ENCODE data around the gene CFAP298. TPM values are rescaled to one million over a fixed set of nuclear protein-coding genes. Genes with fewer than 3 reads are reported as not detected.
A peak's percentile ranks its signal among the peaks of the same experiment; 100 is the strongest.
"Not testable (repeated sequence)": the region's sequence is repeated elsewhere in the genome, so short reads cannot be mapped to it uniquely, and the experiment has no call there.

The CFAP298 gene
- 10 to 100 TPM; 26.0 to 37.1 (median 31.5) TPM for total RNA-seq

GRCh38 chr21:32612075-32612998 is at the start of gene CFAP298:
Gene CFAP298 (minus strand): TSS chr21:32612377. CDS start chr21:32612243, 134 bp downstream.
- peak in 2 of 3 donors; percentile 79 to 81 for TF ChIP-seq POLR2AphosphoS5 (IDR thresholded peaks at IDR 0.05)
- no peak for TF ChIP-seq CTCF (IDR thresholded peaks at IDR 0.05)
- TF ChIP-seq EP300 (IDR thresholded peaks at IDR 0.05): no peak
- Histone ChIP-seq H3K27me3 (no peaks in the 10 kb centered on the region), H3K4me1 (peaks cover 19% of the 10 kb centered on the region), H3K4me3 (peak within 1 kb of the TSS; percentile 89), H3K36me3 (peaks cover 21% of the 10 kb centered on the region), H3K9me3 (no peaks in the 10 kb centered on the region), H3K27ac (peak within 1 kb of the TSS; percentile 92)
- DNase-seq (ENCODE audit: low spot score in 2 of 2): peak; percentile 92 to 94
- 0% methylated on average over 31 of the region's 81 CpGs for WGBS

GRCh38 chr21:32661026-32661782 is 49.0 kb upstream of the CFAP298 start:
- peaks cover 12% of the 10 kb centered on the region for H3K9me3 ChIP-seq
- WGBS: 90% methylated on average over 13 of the region's 13 CpGs
- DNase-seq (ENCODE audit: low spot score in 2 of 2); H3K4me1 ChIP-seq; H3K27me3 ChIP-seq; H3K27ac ChIP-seq; H3K4me3 ChIP-seq: not testable (repeated sequence)
- peaks cover 81% of the 10 kb centered on the region for H3K36me3 ChIP-seq

- peaks cover 66% of the 10 kb centered on the region for H3K36me3 ChIP-seq
- H3K4me1 ChIP-seq: no peaks in the 10 kb centered on the region
- WGBS: 95% methylated on average over 9 of the region's 9 CpGs
- TF ChIP-seq EP300 (IDR thresholded peaks at IDR 0.05) (no peak), POLR2A (IDR thresholded peaks at IDR 0.05) (no peak)
- no peak overlapping the region for H3K4me3 ChIP-seq
- H3K9me3 ChIP-seq: no peaks in the 10 kb centered on the region
- no peak overlapping the region for H3K27ac ChIP-seq
- no peak for DNase-seq (ENCODE audit: low spot score in 2 of 2)
- no peaks in the 10 kb centered on the region for H3K27me3 ChIP-seq
Measured at GRCh38 chr21:32658524-32658923, 46.3 kb upstream of the CFAP298 start.

- no peak for DNase-seq (ENCODE audit: low spot score in 2 of 2)
- H3K27me3 ChIP-seq: no peaks in the 10 kb centered on the region
- H3K27ac ChIP-seq: no peak overlapping the region
- no peaks in the 10 kb centered on the region for H3K4me1 ChIP-seq
- WGBS: 88% methylated on average over 2 of the region's 2 CpGs
- peaks cover 39% of the 10 kb centered on the region for H3K36me3 ChIP-seq
- no peak for TF ChIP-seq POLR2A (IDR thresholded peaks at IDR 0.05)
- TF ChIP-seq CTCF (IDR thresholded peaks at IDR 0.05): peak; percentile 20 to 42
- no peak overlapping the region for H3K4me3 ChIP-seq
- H3K9me3 ChIP-seq: no peaks in the 10 kb centered on the region
Measured at GRCh38 chr21:32653326-32653901, 41.2 kb upstream of the CFAP298 start.

GRCh38 chr21:32648165-32648564 is 36.0 kb upstream of the CFAP298 start:
- DNase-seq (ENCODE audit: low spot score in 2 of 2): no peak
- Histone ChIP-seq H3K4me3 (no peak overlapping the region), H3K9me3 (no peaks in the 10 kb centered on the region), H3K4me1 (no peaks in the 10 kb centered on the region), H3K27ac (no peak overlapping the region), H3K36me3 (peaks cover 49% of the 10 kb centered on the region), H3K27me3 (no peaks in the 10 kb centered on the region)
- TF ChIP-seq POLR2AphosphoS5 (IDR thresholded peaks at IDR 0.05) (no peak), CTCF (IDR thresholded peaks at IDR 0.05) (no peak), POLR2A (IDR thresholded peaks at IDR 0.05) (no peak), EP300 (IDR thresholded peaks at IDR 0.05) (no peak)
